SU-DHL-6 (cell line): Measurements from ENCODE around the gene FADS6.
"Not testable (repeated sequence)": the region's sequence is repeated elsewhere in the genome, so short reads cannot be mapped to it uniquely, and the experiment has no call there.

ENCODE experiments used
- H2AFZ ChIP-seq: fragments of 200-600 bp; sonication (generic); 2 replicates; pipeline ENCODE4 v1.6.1; 2014; ENCODE audit warnings: low read depth, mild to moderate bottlenecking, moderate library complexity, mixed read lengths, antibody characterized with exemption, low read length; ENCODE audit not compliant: severe bottlenecking
- H3F3A ChIP-seq: fragments of 200-600 bp; shearing (Covaris generic); 2 replicates; pipeline ENCODE4 v1.6.0; 2016; ENCODE audit warnings: antibody characterized with exemption, mild to moderate bottlenecking; ENCODE audit not compliant: insufficient read depth
- H3K27ac ChIP-seq: fragments of 200-600 bp; sonication (generic); 2 replicates; pipeline ENCODE4 v1.5.1; 2016; ENCODE audit warnings: low read depth, mild to moderate bottlenecking, low read length, moderate library complexity, mixed read lengths
- H3K27me3 ChIP-seq: fragments of 200-600 bp; sonication (generic), shearing (Covaris generic); 2 replicates; pipeline ENCODE4 v1.6.0; 2014; ENCODE audit warnings: mild to moderate bottlenecking, low read length
- H3K36me3 ChIP-seq: fragments of 200-600 bp; sonication (generic); 2 replicates; pipeline ENCODE4 v1.6.1; 2014; ENCODE audit warnings: mild to moderate bottlenecking, low read length, mixed read lengths
- H3K4me2 ChIP-seq: fragments of 300-600, 200-600 bp; shearing (Covaris generic), sonication (generic); 2 replicates; pipeline ENCODE4 v1.6.0; 2014; ENCODE audit warnings: low read length, low read depth, mild to moderate bottlenecking; ENCODE audit not compliant: poor library complexity, severe bottlenecking
- H3K4me3 ChIP-seq: fragments of 200-600 bp; sonication (generic); 2 replicates; pipeline ENCODE4 v1.5.1; 2014; ENCODE audit warnings: antibody characterized with exemption, low read length, mild to moderate bottlenecking, mixed read lengths; ENCODE audit not compliant: insufficient read depth, poor library complexity, severe bottlenecking
- H3K79me2 ChIP-seq: fragments of 200-600 bp; sonication (generic); 2 replicates; pipeline ENCODE4 v1.6.1; 2014; ENCODE audit warnings: mild to moderate bottlenecking, low read length, moderate library complexity; ENCODE audit not compliant: insufficient read depth
- H3K9ac ChIP-seq: fragments of 200-600 bp; sonication (generic); 2 replicates; pipeline ENCODE4 v1.7.0; 2014; ENCODE audit warnings: mild to moderate bottlenecking, low read length
- H3K9me2 ChIP-seq: fragments of 200-600 bp; sonication (generic); replicated peaks from 2 replicates; pipeline ENCODE4 v1.6.1; 2014; ENCODE audit warnings: low read length; ENCODE audit not compliant: insufficient read depth
- H3K9me3 ChIP-seq: fragments of 200-600 bp; sonication (generic); 2 replicates; pipeline ENCODE4 v1.6.1; 2014; ENCODE audit warnings: low read length, mixed read lengths; ENCODE audit not compliant: insufficient read depth
- H4K20me1 ChIP-seq: fragments of 200-600 bp; sonication (generic); 2 replicates; pipeline ENCODE4 v1.6.1; 2014; ENCODE audit warnings: low read depth, mild to moderate bottlenecking, antibody characterized with exemption, low read length, moderate library complexity, mixed read lengths
- EZH2phosphoT487 ChIP-seq: fragments of 200-600 bp; sonication (generic), shearing (Covaris generic); conservative IDR thresholded peaks from 2 replicates; pipeline ENCODE4 v1.6.1; 2018; ENCODE audit warnings: mild to moderate bottlenecking, antibody characterized with exemption, low read length, moderate library complexity, mixed read lengths
- TF ChIP-seq, protein P1 (sequence below): fragments of 200-600 bp; sonication (generic); IDR thresholded peaks from one replicate; pipeline ENCODE4 v1.5.1; 2017; ENCODE audit warnings: antibody characterized with exemption, mild to moderate bottlenecking, low read length, moderate library complexity; ENCODE audit not compliant: insufficient read depth, poor library complexity, severe bottlenecking

The FADS6 gene

DNA sequence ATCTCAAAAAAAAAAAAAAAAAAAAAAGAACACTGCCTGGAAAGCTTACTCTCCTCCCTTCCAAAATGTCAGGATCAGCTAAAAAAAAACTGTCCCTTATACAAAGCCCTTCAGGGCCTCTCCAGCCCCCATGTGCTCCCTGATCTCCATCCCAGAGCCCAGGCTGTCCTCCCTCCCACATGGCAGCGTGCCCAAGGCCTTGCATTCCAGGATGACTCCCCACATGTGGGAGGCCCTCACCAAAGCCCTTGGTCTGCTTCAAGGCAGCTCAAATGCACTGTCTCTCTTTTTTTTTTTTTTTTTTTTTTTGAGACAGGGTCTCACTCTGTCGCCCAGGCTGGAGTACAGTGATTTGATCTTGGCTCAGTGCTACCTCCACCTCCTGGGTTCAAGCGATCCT is 22.9 kb downstream of the FADS6 start:
- no peaks in the 10 kb centered on the region for H3K9me3 ChIP-seq
- H3K4me3 ChIP-seq = no peak overlapping the region
- no peak overlapping the region for H3K9ac ChIP-seq
- no peaks in the 10 kb centered on the region for H3K36me3 ChIP-seq
- H4K20me1 ChIP-seq = no peaks in the 10 kb centered on the region
- TF ChIP-seq, protein P1, sequence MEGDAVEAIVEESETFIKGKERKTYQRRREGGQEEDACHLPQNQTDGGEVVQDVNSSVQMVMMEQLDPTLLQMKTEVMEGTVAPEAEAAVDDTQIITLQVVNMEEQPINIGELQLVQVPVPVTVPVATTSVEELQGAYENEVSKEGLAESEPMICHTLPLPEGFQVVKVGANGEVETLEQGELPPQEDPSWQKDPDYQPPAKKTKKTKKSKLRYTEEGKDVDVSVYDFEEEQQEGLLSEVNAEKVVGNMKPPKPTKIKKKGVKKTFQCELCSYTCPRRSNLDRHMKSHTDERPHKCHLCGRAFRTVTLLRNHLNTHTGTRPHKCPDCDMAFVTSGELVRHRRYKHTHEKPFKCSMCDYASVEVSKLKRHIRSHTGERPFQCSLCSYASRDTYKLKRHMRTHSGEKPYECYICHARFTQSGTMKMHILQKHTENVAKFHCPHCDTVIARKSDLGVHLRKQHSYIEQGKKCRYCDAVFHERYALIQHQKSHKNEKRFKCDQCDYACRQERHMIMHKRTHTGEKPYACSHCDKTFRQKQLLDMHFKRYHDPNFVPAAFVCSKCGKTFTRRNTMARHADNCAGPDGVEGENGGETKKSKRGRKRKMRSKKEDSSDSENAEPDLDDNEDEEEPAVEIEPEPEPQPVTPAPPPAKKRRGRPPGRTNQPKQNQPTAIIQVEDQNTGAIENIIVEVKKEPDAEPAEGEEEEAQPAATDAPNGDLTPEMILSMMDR = no peak
- no peak for TF ChIP-seq EZH2phosphoT487
- no peaks in the 10 kb centered on the region; the same call in 1 of the 2 replicates for H3F3A ChIP-seq
- H3K9me2 ChIP-seq = no peaks in the 10 kb centered on the region
- no peak overlapping the region for H3K27ac ChIP-seq
- H3K4me2 ChIP-seq = no peak overlapping the region
- H3K27me3 ChIP-seq = no peaks in the 10 kb centered on the region
- H3K79me2 ChIP-seq = no peaks in the 10 kb centered on the region
- no peak overlapping the region for H2AFZ ChIP-seq

GRCh38 chr17:74870028-74870427 is 23.4 kb downstream of the FADS6 start:
- not testable (repeated sequence) for H3K4me3 ChIP-seq, H3K9me2 ChIP-seq, H3K27me3 ChIP-seq, H3F3A ChIP-seq, H3K36me3 ChIP-seq, H3K9me3 ChIP-seq, H3K4me2 ChIP-seq, H3K79me2 ChIP-seq, H3K9ac ChIP-seq, H3K27ac ChIP-seq, H4K20me1 ChIP-seq, H2AFZ ChIP-seq

- Histone ChIP-seq H3K27ac (no peak overlapping the region), H3K9me3 (no peaks in the 10 kb centered on the region), H3K4me2 (no peak overlapping the region), H3K4me3 (no peak overlapping the region), H3K9me2 (no peaks in the 10 kb centered on the region), H2AFZ (no peak overlapping the region), H3K9ac (no peak overlapping the region), H3K27me3 (no peaks in the 10 kb centered on the region), H3F3A (no peaks in the 10 kb centered on the region), H3K36me3 (no peaks in the 10 kb centered on the region), H3K79me2 (no peaks in the 10 kb centered on the region), H4K20me1 (no peaks in the 10 kb centered on the region)
- TF ChIP-seq, protein P1 = no peak
- no peak for TF ChIP-seq EZH2phosphoT487
Observed at GRCh38 chr17:74868908-74869255, 24.6 kb downstream of the FADS6 start.

DNA sequence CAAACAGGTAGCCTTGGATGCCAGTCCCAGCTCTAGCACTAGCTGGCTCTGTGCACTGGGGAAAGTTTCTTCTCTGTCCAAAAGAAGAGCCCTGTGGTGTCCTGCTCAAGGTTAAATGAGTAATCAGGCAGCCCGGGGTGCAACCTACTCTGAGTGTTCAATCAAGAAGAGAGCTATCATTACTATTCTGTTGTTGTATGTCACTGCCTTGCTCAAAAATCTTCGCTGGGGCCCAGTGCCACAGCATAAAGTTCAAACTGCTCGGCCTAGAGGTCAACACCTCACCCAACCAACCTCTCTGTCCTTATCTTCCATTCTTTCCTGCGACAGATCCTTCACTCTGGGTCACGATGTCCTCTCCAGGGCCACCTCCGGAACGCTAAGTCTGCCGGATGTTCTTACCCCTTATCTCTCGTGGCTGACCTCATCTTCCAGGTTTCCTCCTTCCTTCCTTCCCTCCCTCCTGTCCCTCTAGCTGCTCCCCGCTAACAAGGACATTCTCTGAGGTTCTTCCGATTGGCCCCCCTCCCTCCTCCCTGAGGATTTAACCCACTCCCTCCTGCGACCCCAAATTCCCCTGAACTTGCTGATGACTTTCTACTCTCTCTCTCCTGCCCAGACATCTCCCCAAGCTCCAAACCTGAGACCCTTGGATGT is 25.1 kb downstream of the FADS6 start:
- TF ChIP-seq, protein P1 = no peak
- TF ChIP-seq EZH2phosphoT487 = no peak
- Histone ChIP-seq H3K9me2 (no peaks in the 10 kb centered on the region), H3K4me3 (no peak overlapping the region), H3K9me3 (no peaks in the 10 kb centered on the region), H3K36me3 (no peaks in the 10 kb centered on the region), H3F3A (no peaks in the 10 kb centered on the region), H3K4me2 (no peak overlapping the region), H3K79me2 (no peaks in the 10 kb centered on the region), H4K20me1 (no peaks in the 10 kb centered on the region), H3K9ac (no peak overlapping the region), H3K27me3 (no peaks in the 10 kb centered on the region), H3K27ac (no peak overlapping the region), H2AFZ (no peak overlapping the region)
